A549 treated with DMSO at 1 μM for 4 hours (cell line): Measurements from ENCODE around the gene MPO. TPM values are rescaled to one million over a fixed set of nuclear protein-coding genes. Genes with fewer than 3 reads are reported as not detected.

Source experiments
- total RNA-seq: library from RNA; stranded (reverse); fragments of 200-300 nt; extraction: Qiagen RNA extraction; gene quantifications from 5 replicates; pipeline ENCODE4 v1.2.3, GENCODE V29; 2022; ENCODE audit warnings: low read depth

MPO gene
- total RNA-seq, result not detected in 5 replicates

DNA sequence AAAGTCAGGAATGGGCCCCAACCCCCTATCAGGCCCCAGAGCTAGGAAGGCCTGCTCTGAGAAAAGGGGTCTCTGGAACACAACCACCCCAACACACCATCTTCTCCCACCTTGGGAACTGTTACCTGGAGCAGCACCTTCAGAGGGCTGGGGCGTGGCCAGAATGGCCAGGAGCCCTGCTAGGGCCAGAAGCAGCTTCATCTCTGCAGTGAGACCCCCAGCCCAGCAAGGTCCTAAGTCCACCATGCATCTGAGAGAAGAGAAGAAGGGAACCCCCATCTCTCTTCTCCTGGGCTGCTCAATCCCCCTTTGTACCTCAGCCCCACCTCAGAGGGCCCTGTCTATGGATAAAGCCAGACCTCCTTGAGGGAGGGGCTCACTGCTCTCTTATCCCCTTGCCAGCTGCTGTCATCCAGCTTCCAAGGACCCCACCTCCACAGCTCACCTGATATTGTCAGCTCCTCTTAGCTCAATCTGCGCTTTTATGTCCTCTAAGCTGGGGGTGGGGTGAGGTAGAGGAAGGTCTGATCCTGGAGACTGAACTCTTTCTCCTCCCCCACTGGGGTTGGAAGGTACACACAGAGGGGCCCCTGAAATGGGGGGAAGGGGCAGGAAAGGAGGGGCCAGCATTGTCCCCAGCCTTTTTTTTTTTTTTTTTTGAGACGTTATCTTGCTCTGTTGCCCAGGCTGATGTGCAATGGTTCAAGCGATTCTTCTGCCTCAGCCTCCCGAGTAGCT, at the start of gene MPO:
Gene MPO, minus strand, starts transcription at position 456 of the 738 bp plus-strand sequence. Its CDS starts 177 bp downstream, at position 279.

GRCh38 chr17:58328195-58329034, 47.7 kb upstream of the MPO start, which contains the start of gene TSPOAP1:
TSS of gene TSPOAP1 (minus strand) at chr17:58328795. CDS start at chr17:58327920, 875 bp downstream.

DNA sequence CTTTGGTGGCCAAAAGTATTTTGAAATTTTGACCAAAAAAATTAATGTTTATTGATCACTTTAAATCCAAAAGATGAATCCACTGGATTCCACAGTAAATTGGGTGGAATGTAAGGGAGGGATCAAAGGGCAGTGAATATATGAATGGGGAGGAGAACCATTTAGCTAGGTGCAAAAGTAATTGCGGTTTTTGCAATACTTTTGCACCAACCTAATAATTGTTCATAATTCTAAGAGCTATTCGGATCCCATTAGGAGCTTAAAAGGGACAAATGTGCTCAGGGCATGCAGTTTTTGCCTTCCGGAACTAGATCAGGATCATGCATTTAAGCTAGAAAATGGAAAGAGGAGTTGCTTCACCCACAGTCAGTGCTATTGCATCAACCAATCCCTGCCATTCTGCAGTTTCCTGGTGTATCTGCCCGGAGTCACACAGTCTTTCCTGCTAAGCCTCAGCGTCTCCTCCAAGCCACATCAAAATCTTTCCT, 42.5 kb downstream of the MPO start, which contains the start of gene LPO:
Gene LPO, plus strand, starts transcription at position 438 of the 488 bp plus-strand sequence. CDS start 4,396 bp downstream, outside the sequence.

Other genes starting within 250 kb of the MPO start
- 19.9 to 24.7 TPM (median 24.2 TPM) in 5 replicates for gene DYNLL2, start 197.5 kb downstream of the MPO start, total RNA-seq
- 0.02 TPM in 1 of 5 replicates, not detected in the others for gene OR4D1, start 132.6 kb downstream of the MPO start, total RNA-seq
- gene OR4D2, start 114.0 kb downstream of the MPO start, total RNA-seq, result not detected in 5 replicates
- gene EPX, start 88.2 kb downstream of the MPO start, total RNA-seq, result not detected in 5 replicates
- 7.3 to 12.3 TPM (median 10.7 TPM) in 5 replicates for gene MKS1, start 61.7 kb downstream of the MPO start, total RNA-seq
- gene LPO, start 42.4 kb downstream of the MPO start, total RNA-seq, result not detected in 5 replicates
- gene TSPOAP1, start 47.9 kb upstream of the MPO start, total RNA-seq, result not detected in 5 replicates
- gene SUPT4H1, start 71.3 kb upstream of the MPO start, total RNA-seq, result 102 to 166 TPM (median 145 TPM) in 5 replicates
- 0.21 to 0.39 TPM (median 0.21 TPM) in 5 replicates for gene RNF43, start 136.6 kb upstream of the MPO start, total RNA-seq
- not detected in 5 replicates for gene HSF5, start 207.5 kb upstream of the MPO start, total RNA-seq
- gene MTMR4, start 233.7 kb upstream of the MPO start, total RNA-seq, result 7.2 to 11.1 TPM (median 10.0 TPM) in 5 replicates